ENCODE data around the gene GIT2.
A peak's percentile ranks its signal among the peaks of the same experiment; 100 is the strongest.
"Not testable (repeated sequence)": the region's sequence is repeated elsewhere in the genome, so short reads cannot be mapped to it uniquely, and the experiment has no call there.

Gene GIT2

GRCh38 chr12:110004598-110004997 lies 8.4 kb upstream of the GIT2 start:
- DNase-seq, result no peak

- DNase-seq, result no peak
These were observed 6.7 kb upstream of the GIT2 start for GRCh38 chr12:110002676-110003515.

GRCh38 chr12:110001596-110001995 lies 5.4 kb upstream of the GIT2 start:
- no peak for DNase-seq

- no peak for DNase-seq
These were observed 3.9 kb upstream of the GIT2 start for GRCh38 chr12:109999983-110000505.

GRCh38 chr12:109999649-109999971 lies 3.4 kb upstream of the GIT2 start:
- DNase-seq, result no peak

- DNase-seq, result peak; percentile 71 to 84
These were observed 2.9 kb upstream of the GIT2 start, which contains the start of gene ANKRD13A for GRCh38 chr12:109998904-109999648. Gene ANKRD13A, plus strand, starts transcription at chr12:109999430. Its CDS starts 259 bp downstream, at chr12:109999689.

- DNase-seq, result no peak
These were observed 2.2 kb upstream of the GIT2 start for GRCh38 chr12:109998241-109998903.

GRCh38 chr12:109997393-109997792 lies 1.2 kb upstream of the GIT2 start:
- no peak for DNase-seq

GRCh38 chr12:109996483-109996853 lies 300 bp upstream of the GIT2 start:
- no peak for DNase-seq

GRCh38 chr12:109995361-109995685 lies 845 bp downstream of the GIT2 start:
- no peak for DNase-seq

GRCh38 chr12:109994401-109995175 lies 1.6 kb downstream of the GIT2 start:
- no peak for DNase-seq

GRCh38 chr12:109993091-109993490 lies 3.1 kb downstream of the GIT2 start:
- no peak for DNase-seq

GRCh38 chr12:109991586-109991985 lies 4.6 kb downstream of the GIT2 start:
- DNase-seq, result no peak

GRCh38 chr12:109989380-109989779 lies 6.8 kb downstream of the GIT2 start:
- no peak for DNase-seq

GRCh38 chr12:109988903-109989302 lies 7.3 kb downstream of the GIT2 start:
- no peak for DNase-seq

GRCh38 chr12:109988274-109988673 lies 7.9 kb downstream of the GIT2 start:
- no peak for DNase-seq

- DNase-seq, result no peak
These were observed 8.6 kb downstream of the GIT2 start for GRCh38 chr12:109987615-109988014.

GRCh38 chr12:109986236-109986635 lies 9.9 kb downstream of the GIT2 start:
- DNase-seq, result not testable (repeated sequence)

GRCh38 chr12:109983432-109984142 lies 12.6 kb downstream of the GIT2 start:
- DNase-seq, result no peak

- DNase-seq, result no peak
These were observed 14.0 kb downstream of the GIT2 start for GRCh38 chr12:109982210-109982609.

- DNase-seq, result peak; percentile 41 to 70
These were observed 14.9 kb downstream of the GIT2 start for GRCh38 chr12:109981311-109981710.

GRCh38 chr12:109972821-109973220 lies 23.3 kb downstream of the GIT2 start:
- DNase-seq, result no peak

Data from stimulated activated CD4-positive, alpha-beta T cell treated with anti-CD3 and anti-CD28 coated beads, Interleukin-4, amount 100 ng/mL, for 4 hours (primary cell).